GM19455 (cell line): ENCODE results near the gene DPEP2.

Source experiments
- ATAC-seq: cut with Tn5 transposase; IDR thresholded peaks from one replicate; pipeline ENCODE4 v1.9.1; 2021; ENCODE audit not compliant: unreplicated experiment

DPEP2 gene

DNA sequence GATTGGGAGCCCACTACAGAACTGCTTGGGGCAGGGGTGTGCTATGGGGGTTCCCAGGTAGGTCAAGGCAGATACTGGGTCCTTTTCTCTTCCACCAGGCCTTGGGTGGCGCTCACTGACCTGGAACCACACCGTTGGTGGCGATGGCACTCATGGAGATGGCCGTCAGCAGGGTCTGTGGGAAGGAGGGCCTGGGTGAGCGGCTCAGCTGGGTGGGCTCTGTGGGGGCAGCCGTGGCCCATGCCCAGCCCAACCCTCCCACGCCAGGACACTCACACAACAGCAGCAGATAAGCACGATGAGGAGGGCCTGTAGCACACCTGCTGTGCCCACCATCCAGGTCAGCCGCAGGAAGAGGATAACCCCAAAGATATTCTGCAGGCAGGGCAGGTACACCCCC lies 41.7 kb downstream of the DPEP2 start:
- ATAC-seq = no peak

DNA sequence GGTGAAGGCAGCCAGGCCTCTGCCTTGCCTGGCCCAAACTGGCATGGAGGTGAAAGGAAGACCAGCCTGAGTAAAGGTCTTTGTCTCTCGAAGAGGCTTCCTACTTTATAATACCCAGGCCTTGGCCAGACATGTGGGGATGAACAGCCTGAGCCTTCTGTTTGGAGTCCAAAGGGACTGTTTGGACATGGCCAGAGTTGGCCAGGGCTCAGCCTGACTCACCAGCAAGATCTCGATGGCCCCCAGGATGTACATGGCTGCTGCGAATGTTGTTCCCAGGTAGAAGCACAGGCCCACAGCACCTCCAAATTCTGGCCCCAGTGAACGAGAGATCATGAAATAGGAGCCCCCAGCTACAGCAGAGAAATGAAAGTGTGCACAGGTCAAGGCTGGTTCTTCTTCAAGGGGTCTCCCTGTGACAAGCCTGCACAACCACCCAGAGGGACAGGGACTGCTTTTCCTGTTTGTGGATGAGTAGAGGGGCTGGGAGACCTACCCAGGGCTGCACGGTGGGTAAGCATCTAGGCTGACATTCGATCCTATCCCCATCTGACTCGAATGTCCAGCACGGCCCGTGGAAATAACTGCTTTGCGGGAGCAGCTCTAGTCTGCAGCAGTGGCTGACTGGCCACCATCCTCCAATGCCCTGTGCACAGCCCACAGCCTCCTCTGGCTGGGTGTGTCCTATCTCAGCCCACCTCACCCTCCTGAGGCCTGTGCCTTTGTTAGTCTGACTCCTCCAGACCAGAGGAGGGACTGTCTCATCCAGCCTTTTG lies 44.7 kb downstream of the DPEP2 start:
- ATAC-seq = no peak

DNA sequence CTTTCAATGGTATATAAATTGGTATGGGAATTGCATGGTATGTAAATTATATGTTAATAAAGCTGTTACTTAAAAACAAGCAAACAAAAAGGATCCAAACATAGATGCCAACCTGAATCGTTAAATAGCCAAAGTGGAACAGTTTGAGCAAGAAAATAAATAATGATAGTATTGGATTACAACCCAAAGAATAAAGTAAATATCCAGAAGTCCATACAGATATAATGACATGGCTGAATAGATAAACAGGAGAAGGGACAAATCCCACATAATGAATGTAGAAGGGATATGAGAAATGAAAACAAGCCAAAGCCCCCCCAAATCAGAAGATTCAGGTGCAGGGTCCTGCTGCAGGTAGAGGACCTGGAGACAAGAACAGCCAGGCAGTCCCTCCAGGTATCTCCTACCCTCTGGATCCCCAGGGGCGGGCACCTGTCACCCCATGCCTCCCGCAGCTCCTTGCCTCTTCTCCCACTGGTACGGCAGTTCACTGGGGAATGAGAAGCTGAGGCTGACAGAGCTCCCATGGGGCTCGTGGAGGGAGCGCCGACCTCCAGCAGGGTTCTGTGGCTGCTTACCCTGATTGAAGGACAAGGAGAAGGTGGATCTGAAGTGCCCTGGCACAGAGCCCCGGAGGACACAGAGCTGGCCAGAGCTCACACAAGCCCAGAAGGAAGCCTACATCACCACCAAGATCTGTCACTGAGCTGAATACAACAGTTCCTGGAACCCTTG lies 45.5 kb downstream of the DPEP2 start:
- ATAC-seq = no peak

DNA sequence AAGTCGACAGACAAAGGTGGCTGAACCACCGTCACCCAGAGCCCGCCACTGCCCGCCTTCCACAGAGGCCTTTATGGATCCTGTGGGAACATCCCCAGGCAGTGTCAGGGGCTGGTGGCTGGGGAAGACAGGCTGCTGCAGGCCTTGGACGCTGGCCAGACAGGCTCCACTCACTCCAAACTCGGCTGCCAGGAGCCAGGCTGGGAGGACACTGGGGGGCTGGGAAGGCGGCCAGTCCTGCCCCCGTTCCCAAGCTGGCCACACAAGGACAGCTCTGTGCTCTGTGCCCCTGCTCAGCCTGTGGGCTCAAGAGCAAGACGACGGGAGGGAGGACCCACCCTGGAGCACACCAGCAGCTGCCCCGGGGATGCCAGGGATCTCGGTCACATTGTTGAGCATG lies 47.8 kb downstream of the DPEP2 start:
- no peak for ATAC-seq

DNA sequence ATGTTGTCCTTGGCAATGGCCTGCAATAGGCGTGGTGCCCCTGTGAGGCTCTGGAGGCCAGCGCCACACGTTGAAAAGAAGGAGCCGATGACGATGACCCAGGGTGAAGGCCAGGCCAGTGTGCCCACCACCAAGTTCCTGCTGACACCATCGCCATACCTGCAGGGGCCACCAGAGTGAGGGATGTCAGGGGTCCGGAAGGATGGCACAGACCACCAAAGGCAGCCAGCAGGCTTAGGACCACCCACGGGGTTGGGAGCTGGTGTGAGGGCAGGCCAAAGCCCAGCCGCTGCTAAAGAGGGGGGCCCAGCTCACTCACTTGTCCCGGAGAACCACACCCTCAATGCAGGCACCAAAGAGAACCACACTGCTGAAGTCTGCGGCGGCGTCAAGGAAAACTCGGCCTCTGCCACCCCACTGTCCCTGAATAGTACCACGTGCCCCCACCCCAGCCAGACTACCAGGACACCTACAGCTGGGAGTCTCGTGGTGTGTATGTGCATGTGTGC lies 48.9 kb downstream of the DPEP2 start:
- ATAC-seq = no peak

DNA sequence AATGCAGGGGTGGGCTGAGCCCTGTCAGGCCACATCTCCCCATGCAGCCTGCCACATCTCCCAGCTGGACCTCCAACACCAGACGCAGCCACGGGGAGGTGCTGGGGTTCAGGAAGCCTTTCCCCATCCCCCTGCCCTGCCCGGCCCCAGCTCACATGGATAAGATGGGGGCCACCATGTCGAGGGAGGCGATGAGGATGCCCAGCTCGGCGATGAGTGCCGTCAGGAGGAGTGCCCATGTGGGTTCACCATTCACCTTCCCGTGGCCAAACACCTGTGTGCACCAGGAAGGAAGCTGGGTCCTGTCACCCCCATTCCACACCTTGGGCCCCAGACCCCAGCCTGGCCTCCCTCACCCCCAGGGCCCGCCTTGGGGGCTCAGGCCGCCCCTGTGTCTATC lies 49.6 kb downstream of the DPEP2 start:
- ATAC-seq = no peak

DNA sequence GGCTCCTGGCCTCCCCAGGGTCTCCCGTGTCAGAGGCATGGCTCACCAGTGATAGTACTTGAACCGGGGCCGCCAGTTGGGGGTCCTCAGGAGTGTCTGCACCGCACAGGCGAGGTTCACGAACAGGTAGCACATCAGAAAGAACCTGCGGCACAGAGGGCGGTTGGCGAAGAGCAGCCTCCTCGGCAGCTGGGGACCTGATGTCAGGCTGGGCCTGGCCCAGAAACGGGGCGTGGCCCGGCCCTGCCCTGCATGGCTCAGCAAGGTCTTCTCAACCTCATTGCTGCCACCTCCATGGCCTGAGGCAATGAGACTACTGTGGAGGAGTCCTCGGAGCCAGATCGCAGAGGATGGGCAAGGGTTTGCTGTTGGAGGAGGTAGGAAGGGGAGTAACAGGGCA lies 51.3 kb downstream of the DPEP2 start:
- ATAC-seq = no peak

DNA sequence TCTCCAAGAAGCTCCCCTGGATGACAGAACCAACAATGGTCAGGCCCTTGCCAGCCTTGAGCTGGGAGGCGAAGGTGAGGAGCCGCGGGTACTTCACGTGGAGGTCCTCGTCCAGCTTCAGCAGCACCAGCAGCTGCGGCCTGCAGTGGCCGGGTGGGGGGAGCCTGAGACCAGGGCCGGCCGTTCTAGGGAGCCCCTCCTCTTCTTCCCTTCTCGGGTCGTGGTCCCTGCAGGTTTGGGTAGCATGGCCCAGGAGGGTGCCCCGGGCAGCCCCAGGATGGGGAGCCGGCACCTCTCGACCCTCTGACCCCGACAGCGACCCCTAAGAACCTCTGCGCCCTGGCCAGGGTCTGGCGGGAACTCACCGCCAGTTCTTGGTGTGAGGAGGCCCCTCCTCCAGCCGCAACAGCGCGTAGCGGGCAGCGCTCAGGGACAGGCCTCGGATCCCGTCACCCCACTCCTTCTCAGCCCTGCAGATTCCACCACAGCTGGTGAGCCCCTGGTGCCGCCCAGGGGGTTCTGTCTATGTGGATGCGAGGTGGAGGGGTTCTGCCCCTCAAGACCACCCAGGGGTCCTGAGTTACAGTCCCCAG lies 52.2 kb downstream of the DPEP2 start:
- ATAC-seq = no peak

DNA sequence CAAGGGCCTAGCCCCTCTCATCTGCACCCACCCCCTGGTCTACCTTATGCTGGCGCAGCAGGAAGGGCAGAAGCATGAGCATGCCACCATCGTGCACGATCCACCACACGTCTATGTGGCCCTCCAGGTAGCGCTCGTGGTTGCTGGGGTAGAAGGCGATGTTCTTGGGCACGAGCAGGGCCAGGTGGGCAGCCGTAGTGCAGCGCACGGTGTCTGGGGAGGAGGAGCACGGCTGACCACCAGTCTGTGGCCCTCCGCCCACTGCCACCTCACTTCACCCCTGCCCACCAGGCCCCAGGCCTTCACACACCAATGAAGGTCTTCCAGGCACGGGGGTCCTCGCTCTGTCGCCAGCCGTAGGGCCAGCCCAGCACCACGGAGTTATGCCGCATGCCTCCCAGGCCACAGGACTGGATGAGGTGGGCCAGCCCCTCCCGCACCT lies 53.1 kb downstream of the DPEP2 start:
- no peak for ATAC-seq

DNA sequence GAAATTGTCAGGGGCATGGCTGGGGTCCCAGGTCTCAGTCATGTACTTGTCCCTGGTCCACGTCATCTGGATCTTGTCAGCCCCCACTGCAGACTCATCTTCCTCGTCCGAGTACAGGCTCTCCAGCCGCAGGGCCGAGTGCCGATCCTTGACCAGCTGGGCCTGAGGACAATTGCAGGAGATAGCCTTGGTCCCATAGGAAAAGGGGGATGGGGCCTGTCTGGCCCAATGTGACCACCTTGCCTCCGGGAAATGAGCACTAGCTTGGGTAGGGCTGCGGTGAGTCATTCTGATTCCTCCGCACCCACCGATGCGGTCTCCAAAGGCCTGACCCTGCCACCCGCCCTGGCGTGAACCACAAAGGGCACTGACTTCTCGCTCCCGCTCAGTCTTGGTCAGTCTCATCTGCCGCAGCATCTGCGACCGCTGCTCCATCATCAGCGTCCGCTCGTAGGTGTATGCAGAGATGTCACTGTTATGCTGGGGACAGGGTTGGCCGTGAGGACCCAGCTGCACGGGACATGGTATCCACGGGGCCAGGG lies 53.8 kb downstream of the DPEP2 start:
- ATAC-seq = no peak

DNA sequence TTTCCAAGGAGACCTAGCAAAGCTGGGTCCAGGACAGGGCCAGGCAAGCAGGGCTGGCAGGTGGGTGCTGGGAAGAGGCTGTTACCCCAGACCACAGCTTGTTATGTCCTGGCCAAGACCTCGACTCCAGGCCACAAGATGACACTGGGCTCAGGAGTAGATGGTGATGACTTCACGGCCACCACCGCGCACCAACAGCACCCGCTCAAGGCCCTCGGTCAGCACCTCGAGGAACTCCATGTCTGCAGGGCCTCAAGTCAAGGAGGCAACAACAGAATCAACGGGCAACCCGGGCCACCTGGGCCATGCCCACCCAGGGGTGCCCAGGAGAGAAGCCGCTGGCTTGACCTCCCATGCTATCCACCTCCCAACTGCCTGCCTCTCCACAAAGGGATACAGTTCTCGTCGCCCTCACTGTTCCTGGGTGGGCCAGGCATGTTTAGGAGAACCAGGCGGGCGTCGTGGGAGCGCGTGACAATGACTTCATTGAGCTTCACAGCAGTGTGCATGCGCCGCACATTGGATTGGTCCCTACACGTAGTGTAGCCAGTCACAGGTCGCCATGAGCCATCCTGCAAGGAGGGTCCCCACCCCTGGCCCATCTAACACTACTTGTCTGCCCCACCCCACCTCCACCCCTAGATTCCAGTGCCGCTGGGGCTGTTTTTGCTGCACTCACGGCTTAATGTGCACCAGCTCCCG lies 54.4 kb downstream of the DPEP2 start:
- ATAC-seq = no peak

DNA sequence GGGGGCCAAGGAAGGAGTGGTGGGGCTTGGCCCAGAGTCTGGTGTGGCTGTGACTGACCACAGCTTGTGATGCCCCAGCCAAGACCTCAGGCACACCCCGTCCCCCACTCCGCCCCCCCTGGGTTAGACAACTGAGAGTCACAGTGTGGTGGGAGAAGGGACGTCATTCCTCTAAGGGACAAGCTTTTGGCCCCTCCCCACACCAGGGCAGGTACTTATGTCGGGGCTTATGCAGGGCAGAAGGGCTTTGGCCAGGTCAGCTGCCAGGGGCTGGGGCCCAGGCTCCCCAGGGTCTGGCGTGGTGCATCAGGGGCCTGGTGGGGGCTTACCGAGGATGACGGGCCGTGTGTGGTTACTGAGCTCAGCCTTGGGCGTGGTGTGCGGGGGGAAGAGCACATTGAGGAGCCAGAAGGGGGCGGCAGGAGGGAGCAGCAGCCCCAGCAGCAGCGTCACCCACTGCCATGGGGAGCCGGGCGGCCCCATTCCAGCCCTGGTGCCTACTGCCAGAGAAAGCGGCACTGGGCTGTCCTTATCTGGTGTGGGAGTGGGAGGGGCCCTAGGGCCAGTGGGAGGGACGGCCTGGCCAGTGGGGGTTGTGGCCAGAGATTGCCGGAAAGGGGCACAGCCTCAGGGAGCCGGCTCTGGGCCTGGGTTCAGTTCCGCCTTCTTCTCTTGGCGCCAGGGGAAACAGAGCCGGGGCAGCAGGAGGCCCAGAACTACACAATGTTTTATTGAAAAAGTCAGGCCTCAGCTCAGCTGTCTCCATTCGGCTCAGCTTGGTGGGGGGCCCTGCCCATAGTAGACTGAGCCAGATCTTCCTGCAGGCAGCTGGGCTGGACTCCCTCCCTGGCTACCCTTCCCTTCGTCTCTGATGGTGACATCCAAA lies 55.4 kb downstream of the DPEP2 start, which contains the start of gene LCAT:
Gene LCAT (minus strand): TSS at position 502 of the 886 bp plus-strand sequence. CDS start 19 bp downstream, at position 483.
- ATAC-seq = no peak

DNA sequence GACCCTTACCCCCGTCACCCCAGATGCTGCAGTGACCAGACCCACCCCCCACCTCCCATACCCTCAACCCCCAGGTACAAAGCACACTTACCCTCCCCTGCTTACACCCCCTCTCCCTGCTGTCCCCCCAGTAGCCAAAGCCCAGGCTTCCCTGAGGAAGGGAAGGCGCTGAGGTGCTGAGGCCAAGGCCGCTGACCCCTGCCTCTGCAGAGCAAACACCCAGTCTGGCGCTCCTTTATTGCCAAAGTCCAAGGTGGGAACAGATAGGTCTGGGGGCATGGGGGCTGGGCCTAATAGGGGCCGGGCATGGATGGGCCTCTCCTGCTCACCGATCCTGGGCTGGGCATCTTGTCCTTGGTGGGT lies 56.0 kb downstream of the DPEP2 start:
- no peak for ATAC-seq

DNA sequence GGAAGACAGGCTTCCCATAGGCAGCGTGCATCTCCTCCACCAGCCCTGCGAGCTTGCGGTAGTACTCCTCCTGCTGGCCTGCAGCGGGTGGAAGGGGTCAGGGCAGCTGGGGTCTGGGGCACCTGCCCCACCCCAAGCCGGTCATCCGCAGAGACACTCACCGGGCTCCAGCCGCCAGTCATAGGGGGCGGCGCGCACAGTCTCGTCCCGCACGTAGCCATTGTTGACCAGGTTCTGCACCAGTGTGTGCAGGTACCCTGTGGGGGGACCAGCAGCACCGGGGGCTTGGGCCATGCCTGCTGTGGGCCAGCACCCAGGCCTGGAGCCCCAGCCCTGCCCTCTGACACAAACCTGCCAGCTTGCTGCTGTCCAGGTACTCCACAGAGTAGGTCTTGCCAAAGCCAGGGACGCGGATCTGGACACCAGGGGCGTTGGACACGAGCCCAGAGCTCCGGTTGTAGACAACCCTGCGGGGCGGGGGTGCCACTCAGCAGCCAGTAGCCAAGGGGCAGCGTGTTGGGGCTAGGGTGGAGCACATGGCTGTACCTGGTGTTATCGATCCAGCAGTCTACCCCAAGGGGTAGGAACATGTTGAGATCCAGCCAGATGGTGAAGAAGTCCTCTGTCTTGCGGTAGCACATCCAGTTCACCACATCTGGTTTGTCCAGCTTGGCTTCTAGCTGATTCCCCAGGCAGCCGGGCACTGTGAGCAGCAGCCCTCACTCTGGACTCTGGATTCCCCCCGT lies 56.6 kb downstream of the DPEP2 start:
- no peak for ATAC-seq

DNA sequence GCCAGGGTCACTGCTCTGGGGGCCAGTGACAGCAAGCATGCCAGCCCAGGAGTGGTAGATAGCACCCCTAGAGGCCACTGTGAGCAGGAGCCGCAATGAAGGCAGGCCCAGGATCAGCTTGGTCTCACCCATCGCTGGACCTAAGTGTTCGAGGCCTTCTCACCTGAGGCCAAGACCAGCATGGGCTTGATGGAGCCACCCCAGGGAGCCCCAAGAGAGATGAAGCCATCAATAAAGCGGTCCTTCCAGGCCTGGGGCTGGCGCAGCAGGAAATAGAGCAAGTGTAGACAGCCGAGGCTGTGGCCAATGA lies 57.1 kb downstream of the DPEP2 start:
- ATAC-seq = no peak

DNA sequence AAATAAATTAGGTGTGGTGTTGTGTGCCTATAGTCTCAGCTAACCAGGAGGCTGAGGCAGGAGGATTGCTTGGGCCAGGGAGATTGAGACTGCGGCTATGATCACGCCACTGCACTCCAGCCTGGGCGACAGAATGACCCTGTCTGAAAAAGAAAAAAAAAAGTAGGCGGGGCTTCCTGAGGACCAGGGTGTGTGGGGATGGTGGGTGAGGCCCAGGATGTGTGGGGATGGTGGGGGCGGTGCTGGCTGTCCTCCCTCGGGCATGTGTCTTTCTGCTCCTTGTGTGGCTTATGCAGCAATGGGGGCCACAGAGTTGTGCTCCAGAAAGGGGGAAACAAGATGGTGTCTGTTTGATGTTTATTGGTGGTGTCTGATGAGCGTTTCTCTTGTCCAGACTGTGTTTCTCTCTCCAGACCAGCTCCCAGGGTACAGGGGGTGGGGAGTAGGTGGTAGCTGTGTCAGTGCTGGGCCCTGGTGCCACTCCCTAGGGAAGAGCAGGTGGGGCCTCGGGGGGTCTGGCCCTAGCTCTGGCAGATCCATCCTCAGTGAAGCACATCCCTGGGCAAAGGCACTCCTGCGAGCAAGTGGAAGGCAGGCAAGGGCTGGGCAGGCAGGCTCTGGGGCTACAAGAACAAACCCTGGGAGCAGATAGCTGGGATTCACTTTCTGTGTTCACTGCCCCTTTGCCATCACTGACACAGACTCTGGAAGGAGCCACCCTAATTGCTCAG lies 57.6 kb downstream of the DPEP2 start:
- ATAC-seq = no peak

DNA sequence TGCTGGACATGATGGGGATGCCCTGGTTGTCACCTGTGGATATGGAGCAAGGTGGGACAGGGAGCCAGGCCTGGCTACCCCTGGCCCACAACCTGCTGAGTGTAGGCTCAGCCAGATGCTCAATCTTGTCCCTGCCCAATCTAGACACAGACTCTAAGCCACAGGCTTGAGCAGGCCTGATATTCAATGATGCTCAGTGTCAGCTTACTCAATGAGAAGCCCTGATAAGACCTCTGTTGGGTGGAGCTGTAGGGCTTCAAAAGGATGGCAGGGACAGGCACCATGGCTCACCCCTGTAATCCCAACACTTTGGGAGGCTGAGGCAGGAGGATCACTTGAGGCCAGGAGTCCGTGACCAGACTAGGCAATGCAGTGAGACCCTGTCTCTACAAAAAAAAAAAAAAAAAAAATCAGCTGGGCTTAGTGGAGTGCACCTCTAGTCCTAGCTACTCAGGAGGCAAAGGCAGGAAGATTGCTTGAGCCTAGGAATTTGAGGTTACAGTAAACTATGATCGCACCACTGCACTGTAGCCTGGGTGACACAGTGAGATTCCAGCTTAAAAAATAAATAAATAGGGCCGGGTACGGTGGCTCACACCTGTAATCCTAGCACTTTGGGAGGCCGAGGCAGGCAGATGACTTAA lies 58.7 kb downstream of the DPEP2 start:
- ATAC-seq = no peak
